ENCODE data around the gene RXRA.

DNA sequence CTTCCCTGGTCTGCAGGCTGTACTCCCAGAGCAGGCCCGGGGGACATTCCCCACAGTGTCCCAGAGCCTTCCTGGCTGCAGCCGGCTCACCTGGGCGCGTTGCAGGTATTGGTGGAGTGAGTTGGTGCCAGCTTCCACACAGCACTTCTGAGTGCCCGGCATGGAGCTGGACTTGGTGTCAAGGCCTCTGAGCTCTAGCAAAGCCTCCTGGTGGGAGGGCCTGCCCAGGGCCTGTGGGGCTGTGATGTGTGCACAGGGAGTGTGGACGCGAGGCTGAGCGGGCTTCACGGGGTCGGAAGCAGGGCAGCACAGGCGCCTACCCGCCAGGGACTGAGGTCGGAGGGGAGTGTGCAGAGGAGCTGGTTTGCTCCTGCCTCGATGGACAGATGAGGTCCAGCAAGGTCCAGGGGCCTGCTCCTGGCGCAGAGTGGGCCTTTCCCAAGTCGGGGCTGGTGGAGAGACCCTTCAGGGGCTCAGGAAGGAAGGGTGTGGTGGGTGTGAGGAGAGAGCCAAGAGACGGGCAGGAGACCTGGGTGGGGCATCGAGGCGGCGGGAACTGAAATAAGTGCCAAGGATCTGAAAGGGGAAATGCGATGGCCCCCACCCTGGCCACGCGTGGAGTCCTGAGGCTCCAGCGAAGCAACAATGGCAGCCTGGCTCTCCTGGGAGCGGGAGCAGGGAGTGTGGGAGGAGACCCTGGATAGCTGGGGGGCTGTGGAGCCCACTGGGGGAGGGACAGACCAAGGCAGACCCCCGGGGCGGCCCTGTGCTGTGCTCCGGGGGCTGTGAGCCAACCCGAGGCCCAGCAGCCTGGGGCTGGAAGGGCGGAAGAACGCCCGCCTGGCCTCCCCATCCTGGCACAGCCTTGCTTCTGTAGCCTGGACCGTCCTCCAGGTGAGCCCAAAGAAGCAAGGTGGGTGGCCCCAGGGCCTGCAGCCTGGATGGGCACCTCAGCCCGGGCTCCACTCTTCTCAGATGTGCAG lies 78.4 kb downstream of the RXRA start:
- TF ChIP-seq, protein P1, sequence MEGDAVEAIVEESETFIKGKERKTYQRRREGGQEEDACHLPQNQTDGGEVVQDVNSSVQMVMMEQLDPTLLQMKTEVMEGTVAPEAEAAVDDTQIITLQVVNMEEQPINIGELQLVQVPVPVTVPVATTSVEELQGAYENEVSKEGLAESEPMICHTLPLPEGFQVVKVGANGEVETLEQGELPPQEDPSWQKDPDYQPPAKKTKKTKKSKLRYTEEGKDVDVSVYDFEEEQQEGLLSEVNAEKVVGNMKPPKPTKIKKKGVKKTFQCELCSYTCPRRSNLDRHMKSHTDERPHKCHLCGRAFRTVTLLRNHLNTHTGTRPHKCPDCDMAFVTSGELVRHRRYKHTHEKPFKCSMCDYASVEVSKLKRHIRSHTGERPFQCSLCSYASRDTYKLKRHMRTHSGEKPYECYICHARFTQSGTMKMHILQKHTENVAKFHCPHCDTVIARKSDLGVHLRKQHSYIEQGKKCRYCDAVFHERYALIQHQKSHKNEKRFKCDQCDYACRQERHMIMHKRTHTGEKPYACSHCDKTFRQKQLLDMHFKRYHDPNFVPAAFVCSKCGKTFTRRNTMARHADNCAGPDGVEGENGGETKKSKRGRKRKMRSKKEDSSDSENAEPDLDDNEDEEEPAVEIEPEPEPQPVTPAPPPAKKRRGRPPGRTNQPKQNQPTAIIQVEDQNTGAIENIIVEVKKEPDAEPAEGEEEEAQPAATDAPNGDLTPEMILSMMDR (IDR thresholded peaks at IDR 0.05; ENCODE audit: poor library complexity, severe bottlenecking) = no peak
- TF ChIP-seq POLR2AphosphoS5 (IDR thresholded peaks at IDR 0.05) = no peak
- TF ChIP-seq MXI1 (conservative IDR thresholded peaks at IDR 0.05; ENCODE audit: poor library complexity, severe bottlenecking) = no peak
- no peak for TF ChIP-seq EZH2 (IDR thresholded peaks at IDR 0.05; ENCODE audit: borderline replicate concordance, insufficient read depth, low read length, poor library complexity, severe bottlenecking)
- TF ChIP-seq, protein P2, sequence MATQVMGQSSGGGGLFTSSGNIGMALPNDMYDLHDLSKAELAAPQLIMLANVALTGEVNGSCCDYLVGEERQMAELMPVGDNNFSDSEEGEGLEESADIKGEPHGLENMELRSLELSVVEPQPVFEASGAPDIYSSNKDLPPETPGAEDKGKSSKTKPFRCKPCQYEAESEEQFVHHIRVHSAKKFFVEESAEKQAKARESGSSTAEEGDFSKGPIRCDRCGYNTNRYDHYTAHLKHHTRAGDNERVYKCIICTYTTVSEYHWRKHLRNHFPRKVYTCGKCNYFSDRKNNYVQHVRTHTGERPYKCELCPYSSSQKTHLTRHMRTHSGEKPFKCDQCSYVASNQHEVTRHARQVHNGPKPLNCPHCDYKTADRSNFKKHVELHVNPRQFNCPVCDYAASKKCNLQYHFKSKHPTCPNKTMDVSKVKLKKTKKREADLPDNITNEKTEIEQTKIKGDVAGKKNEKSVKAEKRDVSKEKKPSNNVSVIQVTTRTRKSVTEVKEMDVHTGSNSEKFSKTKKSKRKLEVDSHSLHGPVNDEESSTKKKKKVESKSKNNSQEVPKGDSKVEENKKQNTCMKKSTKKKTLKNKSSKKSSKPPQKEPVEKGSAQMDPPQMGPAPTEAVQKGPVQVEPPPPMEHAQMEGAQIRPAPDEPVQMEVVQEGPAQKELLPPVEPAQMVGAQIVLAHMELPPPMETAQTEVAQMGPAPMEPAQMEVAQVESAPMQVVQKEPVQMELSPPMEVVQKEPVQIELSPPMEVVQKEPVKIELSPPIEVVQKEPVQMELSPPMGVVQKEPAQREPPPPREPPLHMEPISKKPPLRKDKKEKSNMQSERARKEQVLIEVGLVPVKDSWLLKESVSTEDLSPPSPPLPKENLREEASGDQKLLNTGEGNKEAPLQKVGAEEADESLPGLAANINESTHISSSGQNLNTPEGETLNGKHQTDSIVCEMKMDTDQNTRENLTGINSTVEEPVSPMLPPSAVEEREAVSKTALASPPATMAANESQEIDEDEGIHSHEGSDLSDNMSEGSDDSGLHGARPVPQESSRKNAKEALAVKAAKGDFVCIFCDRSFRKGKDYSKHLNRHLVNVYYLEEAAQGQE (IDR thresholded peaks at IDR 0.05; ENCODE audit: borderline replicate concordance) = no peak
- no peak for TF ChIP-seq SMC3 (conservative IDR thresholded peaks at IDR 0.05; ENCODE audit: poor library complexity)
- no peak for TF ChIP-seq RAD21 (conservative IDR thresholded peaks at IDR 0.05)
- no peak for TF ChIP-seq TAF1 (IDR thresholded peaks at IDR 0.05; ENCODE audit: low read depth)
- TF ChIP-seq EP300 (conservative IDR thresholded peaks at IDR 0.05; ENCODE audit: poor library complexity, severe bottlenecking) = no peak
